Head of caudate nucleus (tissue), 42 donors: ENCODE results near the gene GALC.

ENCODE experiments used
- DNase-seq, 42 donors: peaks; one replicate each; pipeline versions ENCODE4 v3.0.0 to v3.0.0-alpha.2; 2020 to 2021; ENCODE audit warnings: mixed read lengths in 7 of 42
- intact Hi-C: fragments of 100-400 bp; cut with DNase I; formaldehyde crosslinking; loops from one replicate; pipeline ENCODE4 v1.15.0; 2022

Gene GALC

GRCh38 chr14:87899228-87899627 is 93.8 kb downstream of the GALC start:
- DNase-seq, result no peak
- intact Hi-C loops, result loop anchor here (10.0 kb wide), 2 partner anchors 94 to 154 kb away; no protein-coding TSS in a partner anchor

- intact Hi-C loops, result loop anchor here (10.0 kb wide), 2 partner anchors 94 to 154 kb away; no protein-coding TSS in a partner anchor
Measured at GRCh38 chr14:87898301-87898700, 94.7 kb downstream of the GALC start.

DNA sequence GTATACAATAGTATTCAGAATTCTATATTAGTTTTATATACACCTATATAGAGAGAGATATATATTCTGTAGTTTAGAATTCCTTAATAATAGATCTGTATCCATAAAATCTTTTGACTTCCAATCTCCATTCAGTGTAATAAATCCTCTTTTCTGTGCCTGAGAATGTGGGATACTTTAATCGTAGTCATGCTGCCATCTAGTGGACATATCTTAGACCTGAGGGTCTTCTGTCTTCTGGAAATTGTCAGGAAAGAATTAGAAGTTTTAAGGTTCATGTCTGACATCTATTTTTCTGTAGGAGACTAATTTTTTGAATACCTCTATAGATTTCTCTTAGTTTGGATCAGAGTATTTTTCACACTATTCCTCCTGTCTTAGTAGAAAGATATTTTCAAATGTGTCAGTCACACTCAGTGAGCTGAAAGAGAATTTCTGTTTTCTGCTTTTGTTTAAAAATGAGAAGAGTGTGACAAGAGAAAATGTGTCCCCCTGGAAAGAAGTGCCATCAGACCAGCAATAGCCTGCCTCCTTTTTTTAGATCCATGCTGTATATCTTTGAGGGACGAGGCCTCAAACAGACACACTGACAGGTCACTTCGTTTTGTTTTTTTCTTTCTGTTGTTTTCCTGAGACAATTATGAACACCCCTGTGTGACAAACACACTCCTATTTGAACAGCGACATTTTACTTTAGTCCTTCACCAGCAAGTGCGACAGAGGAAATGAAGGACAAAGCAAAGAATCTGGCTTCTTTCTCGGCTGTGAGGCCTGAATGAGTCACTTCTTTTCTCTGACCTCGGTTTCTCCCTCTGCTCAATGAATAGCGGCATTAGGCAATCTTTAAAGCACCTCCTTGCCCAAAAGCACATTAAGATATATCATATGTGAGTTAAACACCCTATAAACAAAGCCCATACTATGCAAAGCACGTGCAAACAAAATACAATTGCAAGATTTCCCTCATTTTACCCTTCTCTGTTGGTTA is 96.3 kb downstream of the GALC start:
- intact Hi-C loops, result loop anchor here (10.0 kb wide), 2 partner anchors 92 to 152 kb away; no protein-coding TSS in a partner anchor
- peak in 9 of 42 donors; percentile 16 to 69 (median 34) for DNase-seq

More at GRCh38 chr14:87898301-87898700, 94.7 kb downstream of the GALC start:
- no peak for DNase-seq

DNA sequence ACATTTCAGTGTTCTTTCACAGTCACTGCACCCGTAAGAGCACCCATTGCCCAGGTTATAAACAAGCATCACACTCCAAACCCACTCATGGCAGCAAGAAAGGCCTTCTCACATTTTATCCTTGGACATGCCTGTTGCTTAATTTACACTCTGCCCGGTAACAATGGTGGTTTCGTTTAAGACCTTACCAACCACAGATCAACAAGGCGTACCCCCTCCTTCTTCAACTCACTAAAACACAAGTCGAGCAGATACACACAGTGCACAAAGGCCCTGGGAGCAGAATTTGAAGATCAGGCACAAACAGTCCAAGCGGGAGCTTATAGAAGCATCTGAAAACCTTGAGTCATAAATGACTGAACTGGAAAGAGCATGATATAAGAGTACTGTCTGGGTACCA is 98.1 kb downstream of the GALC start:
- no peak for DNase-seq
- intact Hi-C loops, result loop anchor here (10.0 kb wide), 2 partner anchors 90 to 150 kb away; no protein-coding TSS in a partner anchor

GRCh38 chr14:87892763-87893162 is 100.2 kb downstream of the GALC start:
- intact Hi-C loops, result loop anchor here (10.0 kb wide), 2 partner anchors 88 to 148 kb away; no protein-coding TSS in a partner anchor
- no peak for DNase-seq

DNA sequence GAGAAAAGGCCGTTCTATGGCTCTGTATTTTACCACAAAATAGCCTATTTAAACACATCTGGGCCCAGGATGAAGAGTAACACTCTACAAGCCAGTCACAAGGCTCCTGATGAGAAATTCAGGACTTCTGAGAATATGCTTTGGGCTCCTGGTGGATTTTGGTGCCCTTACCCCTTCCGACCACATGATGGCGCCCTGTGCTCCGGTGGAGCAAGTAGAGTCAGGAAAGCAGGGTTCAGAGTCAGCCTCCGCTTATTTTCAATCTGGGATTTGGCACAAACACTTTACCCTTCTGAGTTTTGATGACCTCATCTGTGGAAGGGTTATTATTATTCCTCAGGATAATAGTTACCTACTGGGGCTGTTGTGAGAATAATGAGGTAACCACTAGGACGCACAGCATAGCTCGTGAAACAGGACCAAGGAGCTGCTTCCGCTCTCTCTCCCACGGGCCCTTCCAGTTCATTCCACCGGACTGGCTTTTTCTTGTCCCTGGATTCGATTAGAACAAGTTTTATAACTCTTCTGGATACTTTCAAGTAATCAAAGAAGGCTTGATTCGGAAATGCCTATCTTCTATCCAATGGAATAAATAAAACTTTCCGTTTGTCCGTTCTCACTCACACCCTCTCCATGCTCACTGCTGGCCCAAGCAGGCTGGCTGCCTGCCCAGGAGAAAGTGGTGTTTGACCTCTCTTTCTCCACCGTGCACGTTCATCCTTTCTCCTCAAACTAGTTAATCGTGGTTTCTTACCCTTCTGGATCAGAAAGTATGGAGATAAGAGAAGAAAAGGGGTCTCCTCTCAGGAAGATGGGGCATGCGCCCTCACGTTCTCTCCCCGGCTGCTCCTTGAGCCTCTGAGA is 104.6 kb downstream of the GALC start:
- intact Hi-C loops, result no loop called here
- peak in 15 of 42 donors; percentile 5 to 62 (median 26) for DNase-seq

GRCh38 chr14:87883750-87884149 is 109.2 kb downstream of the GALC start:
- intact Hi-C loops, result no loop called here
- no peak for DNase-seq
